IPS-18c (cell line): ENCODE results near the gene NRXN3.

ENCODE experiments used
- H3K4me3 ChIP-seq: 2 replicates; pipeline ENCODE4 v1.7.0; 2013; ENCODE audit warnings: low read depth, mild to moderate bottlenecking, low read length, moderate library complexity; ENCODE audit not compliant: insufficient read depth
- H3K9me3 ChIP-seq: one replicate; pipeline ENCODE4 v1.6.1; 2013; ENCODE audit warnings: mild to moderate bottlenecking, low read length, moderate library complexity; ENCODE audit not compliant: control insufficient read depth, insufficient read depth

NRXN3 gene

DNA sequence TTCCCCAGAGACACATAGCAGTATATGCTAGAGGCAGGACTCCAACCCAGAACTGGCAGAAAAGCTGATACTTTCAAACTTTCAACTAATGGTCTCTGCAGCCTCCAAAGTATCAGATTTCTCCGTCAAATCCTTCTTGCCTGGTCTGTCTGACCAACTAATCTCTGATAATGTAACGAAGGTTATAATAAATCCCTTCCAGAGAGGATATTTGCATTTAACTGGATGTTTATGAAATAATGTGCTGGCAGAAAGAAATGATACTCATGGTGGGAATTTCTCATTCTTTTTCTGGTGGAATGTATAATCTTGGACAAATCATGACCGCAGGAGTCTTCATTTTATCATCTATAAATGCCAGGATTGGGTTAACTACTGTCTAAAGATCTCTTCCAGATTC lies 1180.8 kb downstream of the NRXN3 start:
- Histone ChIP-seq H3K4me3 (no peak overlapping the region), H3K9me3 (no peaks in the 10 kb centered on the region)

DNA sequence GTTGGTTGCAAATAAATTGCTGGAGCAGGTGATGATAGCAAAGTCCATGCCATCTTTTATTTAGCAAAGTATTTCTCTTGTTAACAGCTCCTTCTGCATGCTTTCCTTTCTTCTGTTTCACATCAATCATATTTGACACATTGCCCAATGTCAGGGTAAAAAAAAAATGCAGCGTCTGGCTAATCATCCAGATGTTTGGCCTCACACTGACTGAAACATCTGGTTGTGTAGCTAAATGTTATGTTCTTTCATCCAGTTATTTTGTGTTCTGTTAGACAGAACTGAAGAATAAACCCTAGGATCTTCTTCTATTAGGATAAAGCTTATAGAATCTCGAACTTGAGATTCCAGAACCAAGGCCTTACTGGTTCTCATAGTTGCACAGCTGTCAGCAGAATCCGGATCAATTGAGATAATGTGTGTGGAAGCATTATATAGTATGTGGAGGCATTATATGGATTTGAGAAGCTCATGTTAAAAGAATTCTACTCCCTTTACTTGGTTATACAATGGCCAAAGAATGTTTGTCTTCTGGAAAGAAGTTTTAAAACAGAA lies 1182.0 kb downstream of the NRXN3 start:
- H3K4me3 ChIP-seq, result no peak overlapping the region

DNA sequence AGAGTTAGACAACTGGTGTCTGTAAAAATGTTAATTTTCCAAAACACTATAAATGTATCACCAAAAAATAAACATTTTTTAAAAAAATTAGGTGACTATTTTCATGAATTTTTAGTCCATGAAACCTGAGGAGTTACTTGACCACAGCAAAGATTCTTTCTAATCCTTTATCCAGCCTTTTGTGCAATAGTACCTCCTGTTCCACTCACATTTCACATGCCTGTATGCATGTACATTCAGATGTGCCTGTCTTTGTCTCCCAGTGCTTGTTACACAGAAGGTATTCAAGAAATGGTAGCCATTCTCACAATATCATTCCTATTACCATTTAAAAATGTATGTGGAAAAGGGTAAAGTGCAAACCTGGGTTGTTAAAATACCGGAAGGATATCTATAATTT lies 1184.2 kb downstream of the NRXN3 start:
- Histone ChIP-seq H3K4me3 (no peak overlapping the region), H3K9me3 (no peaks in the 10 kb centered on the region)

More for the DNA sequence above, 1182.0 kb downstream of the NRXN3 start:
- no peaks in the 10 kb centered on the region for H3K9me3 ChIP-seq

DNA sequence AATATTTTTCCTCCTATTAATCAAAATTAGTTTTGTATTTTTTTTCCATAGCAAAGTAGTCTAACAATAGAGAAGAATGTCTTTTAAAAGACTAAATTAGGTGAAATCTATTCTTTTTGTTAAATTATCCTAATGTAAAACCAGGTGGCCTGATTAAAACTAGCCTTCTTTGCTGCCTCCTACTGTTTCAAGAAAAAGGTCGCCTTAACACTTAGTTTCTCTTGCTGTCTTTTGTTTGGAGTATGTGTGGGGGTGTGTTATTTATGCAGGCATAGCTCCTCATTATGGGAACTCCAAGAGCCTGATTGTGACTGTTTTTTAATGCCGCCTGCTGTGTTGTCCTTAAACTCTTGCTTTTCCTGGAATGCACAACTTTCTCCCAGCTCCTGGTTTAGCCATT lies 1185.9 kb downstream of the NRXN3 start:
- Histone ChIP-seq H3K9me3 (no peaks in the 10 kb centered on the region), H3K4me3 (no peak overlapping the region)

DNA sequence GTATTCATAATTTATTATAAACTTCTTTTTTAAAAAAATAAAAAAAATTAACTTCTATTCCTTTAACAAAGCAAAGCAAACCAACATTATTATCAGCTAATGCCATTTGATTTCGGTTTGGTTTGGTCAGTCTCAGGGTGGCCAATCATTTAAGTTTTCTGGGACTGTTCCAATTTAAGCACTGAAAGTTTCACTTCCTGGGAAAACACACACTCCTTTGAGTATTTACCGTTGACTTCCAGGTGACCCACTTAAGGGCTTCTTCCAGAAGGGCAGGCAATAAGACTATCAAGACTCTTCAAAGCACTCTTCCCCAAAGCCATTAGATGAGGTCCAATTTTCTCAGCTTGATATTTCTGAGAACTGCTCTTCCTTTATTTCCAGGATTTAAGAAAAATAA lies 1187.1 kb downstream of the NRXN3 start:
- no peak overlapping the region for H3K4me3 ChIP-seq
- H3K9me3 ChIP-seq, result no peaks in the 10 kb centered on the region

DNA sequence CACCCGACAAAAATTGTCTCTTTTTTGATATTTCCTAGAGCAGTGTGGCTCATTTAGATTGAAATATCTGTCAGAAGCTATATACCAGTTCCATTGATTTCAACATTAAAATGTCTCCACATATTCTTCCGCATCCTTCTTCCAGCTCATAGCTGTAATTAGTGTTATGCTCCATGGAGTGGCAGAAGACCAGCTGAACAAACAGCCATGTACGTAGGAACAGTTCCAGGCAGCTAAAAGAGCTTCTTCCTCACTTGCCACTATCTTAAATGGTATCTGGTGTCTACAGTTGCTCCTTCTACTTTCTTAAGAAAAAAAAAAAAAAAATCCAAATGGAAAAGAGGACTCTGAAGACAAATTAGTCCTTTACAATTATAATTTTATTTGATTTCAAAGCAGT lies 1193.1 kb downstream of the NRXN3 start:
- Histone ChIP-seq H3K4me3 (no peak overlapping the region), H3K9me3 (no peaks in the 10 kb centered on the region)

DNA sequence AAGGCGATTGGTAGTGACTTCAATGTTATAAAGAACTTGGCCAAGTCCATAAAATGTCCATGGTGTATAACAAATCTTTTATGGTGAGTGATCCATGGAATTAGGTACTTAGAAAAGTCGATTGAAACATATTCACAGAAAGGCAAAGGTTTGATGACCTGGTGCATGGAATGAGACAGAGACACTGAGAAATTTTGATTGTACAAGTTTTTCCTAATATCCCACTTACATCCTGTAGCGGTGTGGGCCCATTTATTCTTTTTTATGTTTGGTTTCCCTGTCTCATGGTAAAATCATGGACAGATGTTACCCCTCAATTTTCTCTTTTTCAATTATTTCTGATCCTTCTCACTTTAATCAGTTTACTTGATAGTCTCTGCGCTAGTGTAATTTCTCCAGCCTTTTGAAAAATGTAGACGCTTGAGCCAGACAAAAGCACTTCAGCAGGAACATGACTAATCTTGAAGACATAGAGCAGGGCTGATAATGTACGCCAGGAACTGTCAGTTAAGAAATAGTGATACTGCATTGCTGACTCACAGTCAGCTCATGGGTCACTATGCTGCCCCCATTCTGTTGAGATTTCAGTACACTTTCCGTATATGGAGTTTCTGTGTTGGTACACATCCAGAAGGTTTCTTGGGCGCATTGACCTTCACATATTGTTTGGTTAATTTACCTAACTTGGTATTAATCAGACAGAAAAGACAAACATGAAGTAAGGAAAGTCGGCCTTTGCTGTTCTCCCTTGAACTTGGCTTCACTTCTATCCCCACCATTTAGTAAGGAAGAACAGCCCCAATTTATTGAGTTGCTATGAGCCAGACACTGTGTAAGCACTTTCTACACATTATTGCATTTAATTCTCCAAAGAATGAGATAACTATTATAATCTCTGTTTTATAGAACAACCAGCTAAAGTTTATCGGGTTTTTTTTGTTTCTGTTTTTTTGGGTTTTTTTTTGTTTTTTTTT lies 1199.5 kb downstream of the NRXN3 start:
- Histone ChIP-seq H3K9me3 (no peaks in the 10 kb centered on the region), H3K4me3 (no peak overlapping the region)

DNA sequence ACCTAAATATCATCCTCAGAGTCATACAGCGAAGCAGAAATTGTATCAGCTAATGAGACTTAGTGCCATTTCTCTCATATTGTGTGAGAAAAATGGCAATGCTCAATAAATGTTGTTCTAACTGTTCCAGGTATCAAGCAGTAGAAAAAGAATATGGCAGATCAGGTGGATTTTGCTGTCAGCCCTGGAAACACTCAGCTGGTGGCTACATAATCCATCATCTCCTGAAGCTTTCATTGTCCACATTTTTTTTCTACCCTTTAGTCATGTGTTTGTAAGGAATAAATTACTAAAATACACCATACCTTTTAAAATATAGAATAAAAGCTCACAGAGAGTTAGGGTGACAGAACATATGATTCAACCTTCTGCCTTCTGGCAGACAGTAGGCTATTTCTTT lies 1200.8 kb downstream of the NRXN3 start:
- Histone ChIP-seq H3K4me3 (no peak overlapping the region), H3K9me3 (no peaks in the 10 kb centered on the region)

DNA sequence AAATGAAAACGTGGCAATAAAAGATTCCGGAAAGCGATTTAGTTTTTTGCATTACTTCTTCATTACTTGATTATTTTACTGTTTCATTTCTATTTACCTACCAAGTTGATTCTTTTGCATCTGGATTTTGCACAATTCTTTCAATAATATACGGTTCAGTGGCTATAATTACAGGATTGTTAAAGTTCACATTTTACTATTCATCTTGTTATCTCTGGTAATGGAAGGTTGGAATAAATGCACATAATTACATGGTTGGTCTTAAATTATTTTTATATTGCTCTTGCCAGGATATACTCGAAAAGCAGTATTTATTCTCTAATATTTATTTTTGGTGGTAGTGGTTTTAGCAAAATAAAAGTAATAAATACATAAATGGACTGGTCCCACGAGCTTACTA lies 1203.3 kb downstream of the NRXN3 start:
- no peak overlapping the region for H3K4me3 ChIP-seq
- no peaks in the 10 kb centered on the region for H3K9me3 ChIP-seq

DNA sequence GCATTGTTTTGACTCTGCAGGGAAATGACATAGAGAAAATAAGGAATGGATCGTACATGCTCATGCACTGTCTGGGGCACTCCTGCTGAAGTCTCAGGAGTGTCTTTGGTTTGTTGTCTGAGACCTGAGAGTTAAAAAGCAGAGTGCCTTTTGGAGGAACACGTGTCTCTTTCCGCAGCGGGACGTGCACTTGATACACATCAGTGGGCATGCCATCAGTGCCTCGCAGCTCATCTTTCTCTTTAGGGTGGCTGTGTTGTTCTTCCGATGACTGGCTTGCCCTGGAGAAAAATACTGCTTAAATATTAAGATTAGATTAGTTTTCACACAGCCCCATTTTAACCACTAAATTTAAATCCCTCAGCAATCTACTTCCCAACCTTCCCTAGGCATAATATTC lies 1205.2 kb downstream of the NRXN3 start:
- no peak overlapping the region for H3K4me3 ChIP-seq
- H3K9me3 ChIP-seq, result no peaks in the 10 kb centered on the region

DNA sequence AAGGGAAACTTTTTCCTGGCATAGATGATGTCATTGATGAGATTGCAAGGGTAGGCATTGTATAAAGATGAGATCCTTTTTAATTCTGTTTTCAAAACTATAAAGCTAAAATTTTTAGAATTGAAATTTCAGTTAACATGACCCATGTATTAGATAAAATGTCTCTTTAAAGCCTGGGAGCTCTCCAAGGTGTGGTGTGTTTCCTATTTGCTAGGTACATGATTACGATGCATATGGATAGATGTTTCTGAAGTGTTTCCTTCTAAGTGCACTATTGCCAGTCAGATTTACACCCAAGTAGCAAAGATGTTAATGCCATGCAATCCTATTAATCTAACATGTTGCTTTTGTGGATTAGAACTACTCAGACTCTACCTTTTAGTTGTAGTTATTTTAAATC lies 1206.4 kb downstream of the NRXN3 start:
- H3K9me3 ChIP-seq, result no peaks in the 10 kb centered on the region
- no peak overlapping the region for H3K4me3 ChIP-seq

DNA sequence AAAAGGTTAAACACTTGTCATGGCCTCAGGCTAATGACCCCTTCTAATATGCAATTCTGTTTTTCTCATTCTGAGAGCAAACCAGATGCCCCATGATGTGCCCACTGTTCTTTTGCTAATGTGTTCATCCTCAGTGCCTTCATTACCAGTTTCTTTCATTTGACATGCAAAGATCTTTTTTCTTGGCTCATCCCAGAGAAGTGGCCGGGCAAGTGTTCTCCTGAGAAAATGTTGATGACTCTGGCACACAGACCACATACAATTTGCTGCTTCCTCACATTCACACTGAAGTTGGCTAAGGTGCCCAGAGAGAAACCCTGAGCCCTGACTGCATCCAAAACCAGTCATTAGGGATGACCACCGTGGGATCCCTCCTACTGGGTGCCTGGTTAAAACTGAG lies 1207.8 kb downstream of the NRXN3 start:
- H3K4me3 ChIP-seq, result no peak overlapping the region
- H3K9me3 ChIP-seq, result no peaks in the 10 kb centered on the region

DNA sequence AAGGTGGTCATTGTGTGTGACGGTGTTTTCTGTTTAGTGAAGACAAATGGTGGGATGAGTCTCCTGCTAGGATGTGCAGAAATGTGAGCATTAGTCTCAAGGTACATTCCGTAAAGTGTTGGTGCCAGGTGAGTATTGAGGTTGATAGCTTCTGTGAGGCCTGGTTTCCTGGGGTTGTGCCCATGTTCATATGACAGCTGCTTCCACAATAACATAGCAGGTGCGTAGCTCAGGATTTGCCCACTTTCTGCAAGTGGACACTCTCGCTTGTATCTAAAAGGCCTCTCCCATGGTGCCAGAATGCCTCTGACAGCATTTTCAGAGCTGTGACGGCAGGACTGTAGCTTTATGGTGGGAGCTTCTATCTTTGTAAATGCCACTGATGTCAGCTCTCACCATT lies 1209.1 kb downstream of the NRXN3 start:
- Histone ChIP-seq H3K4me3 (no peak overlapping the region; the same call in 1 of the 2 replicates), H3K9me3 (no peaks in the 10 kb centered on the region)

DNA sequence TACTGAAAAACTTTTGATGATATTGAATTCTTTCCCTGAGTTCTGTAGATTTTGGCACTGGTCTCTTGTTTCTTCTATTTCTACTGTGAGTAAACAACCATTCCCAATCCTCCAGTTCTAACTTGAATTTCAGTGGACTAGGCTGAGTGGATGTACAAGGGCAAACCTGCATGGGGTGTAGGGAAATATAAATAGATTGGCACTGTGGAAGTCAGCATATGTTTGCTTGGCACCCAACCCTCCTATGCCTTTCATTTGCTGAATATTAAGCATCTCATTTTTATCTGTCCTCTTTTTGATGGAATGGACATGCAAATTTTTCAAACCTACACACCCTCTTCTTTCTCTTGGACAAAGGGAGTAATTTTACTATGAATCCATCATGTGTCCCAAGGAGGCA lies 1212.9 kb downstream of the NRXN3 start:
- Histone ChIP-seq H3K4me3 (no peak overlapping the region), H3K9me3 (no peaks in the 10 kb centered on the region)

DNA sequence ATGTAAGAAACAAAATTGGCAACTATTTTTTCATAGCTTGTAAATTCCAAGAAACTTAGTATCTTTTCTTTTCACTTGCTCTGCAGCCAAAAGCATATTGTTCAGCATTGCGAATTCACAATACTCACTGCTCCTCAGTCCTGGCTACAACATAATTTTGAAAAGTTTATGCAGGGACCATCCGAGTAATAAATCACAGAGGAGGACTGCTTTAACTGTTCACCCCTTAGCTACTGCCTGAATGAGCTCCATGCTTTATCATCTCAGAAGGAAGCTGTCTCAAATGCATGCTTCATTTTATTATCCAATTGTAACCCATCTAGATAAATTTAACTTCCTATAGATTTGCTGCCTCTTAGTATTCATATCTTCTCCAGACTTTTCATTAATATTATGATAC lies 1213.3 kb downstream of the NRXN3 start:
- H3K4me3 ChIP-seq, result no peak overlapping the region
- no peaks in the 10 kb centered on the region for H3K9me3 ChIP-seq

DNA sequence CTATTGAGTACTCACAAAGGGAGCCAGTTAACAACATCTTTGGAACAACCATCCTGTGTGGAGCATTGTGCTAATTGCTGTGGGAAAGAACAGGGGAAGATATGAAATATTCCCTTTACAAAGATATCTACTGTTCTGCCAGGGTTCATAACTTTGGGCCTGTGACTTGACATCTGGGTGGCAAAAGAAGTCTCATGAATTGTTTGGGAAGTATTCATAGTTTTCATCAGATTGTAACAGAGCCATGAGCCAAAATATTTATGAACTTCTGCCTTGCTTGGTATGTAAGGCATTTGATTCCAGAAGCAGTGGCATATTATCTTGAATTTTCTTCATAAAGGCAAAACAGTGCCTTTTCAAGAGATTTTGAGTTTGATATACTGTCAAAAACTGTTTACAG lies 1224.9 kb downstream of the NRXN3 start:
- Histone ChIP-seq H3K9me3 (no peaks in the 10 kb centered on the region), H3K4me3 (no peak overlapping the region)

DNA sequence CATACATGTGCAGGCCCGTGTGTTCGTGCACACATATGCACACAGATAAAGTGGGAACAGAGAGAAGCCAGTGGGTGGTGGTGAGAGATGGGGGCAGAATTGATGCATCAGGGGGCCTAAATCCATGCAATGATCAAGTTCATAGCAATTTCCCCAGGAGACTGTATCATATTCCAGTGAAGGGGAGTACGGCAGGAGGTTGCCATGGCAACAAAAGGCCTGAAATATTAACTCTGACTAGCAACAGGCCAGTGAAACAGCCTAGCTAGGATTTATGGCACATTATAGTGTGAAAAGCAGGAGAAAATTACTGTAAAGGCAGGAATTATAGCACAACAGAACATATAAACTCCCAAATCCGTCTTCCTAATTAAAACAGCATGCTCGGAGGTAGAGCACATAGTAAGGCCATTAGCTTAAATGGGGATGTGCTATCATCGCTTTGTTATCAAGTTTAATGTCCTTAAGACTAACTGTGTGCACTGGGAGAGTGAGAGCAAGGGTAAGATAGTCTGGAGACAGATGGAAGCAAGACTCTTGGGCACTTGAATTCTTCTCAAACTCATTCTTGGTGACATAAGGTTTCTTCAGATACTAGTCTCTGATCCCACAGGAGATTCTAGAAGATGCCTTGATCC lies 1234.8 kb downstream of the NRXN3 start:
- Histone ChIP-seq H3K9me3 (no peaks in the 10 kb centered on the region), H3K4me3 (no peak overlapping the region)

DNA sequence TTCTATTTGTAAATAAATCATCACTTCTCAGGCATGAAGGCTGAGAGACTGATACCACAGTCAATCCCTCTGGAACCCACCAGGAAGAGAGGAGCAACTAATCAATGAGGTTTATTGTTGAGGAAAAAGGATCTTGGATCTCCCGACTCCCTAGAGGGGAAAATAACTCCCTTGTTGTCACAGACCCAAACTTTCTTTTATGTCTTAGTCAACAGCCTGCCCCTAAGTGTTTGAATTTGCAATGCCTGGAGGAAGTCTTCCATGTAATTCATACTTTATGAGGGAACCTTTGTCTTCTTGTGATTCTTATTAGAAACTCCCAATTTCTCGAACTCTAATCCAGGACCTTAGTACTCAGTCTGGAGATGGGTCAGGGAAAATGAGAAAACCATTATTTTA lies 1235.3 kb downstream of the NRXN3 start:
- H3K9me3 ChIP-seq, result no peaks in the 10 kb centered on the region
- H3K4me3 ChIP-seq, result no peak overlapping the region
